GM19193 (cell line): ENCODE results near the gene TAB2.

ENCODE experiments used
- POLR2A ChIP-seq: IDR thresholded peaks from 4 replicates; pipeline ENCODE4 v1.6.1; 2011; ENCODE audit not compliant: insufficient read depth, insufficient read length; ENCODE audit errors: extremely low read depth

TAB2 gene

DNA sequence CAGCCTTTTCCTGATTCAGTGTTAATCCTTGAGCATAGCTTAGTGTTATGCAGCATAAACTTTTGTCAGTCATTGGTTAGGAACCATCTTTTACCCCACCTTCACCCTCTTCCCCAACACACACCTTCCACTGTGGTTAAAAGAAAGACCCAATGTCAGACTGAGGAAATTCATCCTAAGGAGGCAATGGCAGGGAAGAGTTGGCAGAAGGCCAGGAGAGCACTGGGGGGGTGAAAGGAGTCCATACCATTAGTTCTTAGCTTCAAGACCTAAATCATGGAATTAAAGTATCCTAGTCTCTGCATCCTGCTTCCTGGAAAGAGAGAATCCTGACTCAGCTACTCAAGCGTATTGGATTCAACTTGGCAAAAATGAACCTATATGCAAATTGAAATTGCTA, 16.9 kb upstream of the TAB2 start:
- no peak for TF ChIP-seq POLR2A

DNA sequence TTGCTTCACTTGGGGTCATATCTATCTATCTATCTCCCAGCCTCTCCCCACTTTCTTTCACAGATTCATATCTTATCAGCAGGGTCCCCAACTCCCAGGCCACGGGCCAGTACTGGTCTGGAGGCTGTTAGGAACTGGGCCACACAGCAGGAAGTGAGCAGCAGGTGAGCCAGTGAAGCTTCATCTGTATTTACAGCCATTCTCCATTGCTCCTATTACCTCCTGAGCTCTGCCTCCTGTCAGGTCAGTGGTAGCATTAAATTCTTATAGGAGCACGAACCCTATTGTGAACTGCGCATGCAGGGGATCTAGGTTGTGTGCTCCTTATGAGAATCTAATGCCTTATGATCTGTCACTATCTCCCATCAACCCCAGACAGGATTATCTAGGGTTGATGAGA, 14.8 kb upstream of the TAB2 start:
- no peak for TF ChIP-seq POLR2A

DNA sequence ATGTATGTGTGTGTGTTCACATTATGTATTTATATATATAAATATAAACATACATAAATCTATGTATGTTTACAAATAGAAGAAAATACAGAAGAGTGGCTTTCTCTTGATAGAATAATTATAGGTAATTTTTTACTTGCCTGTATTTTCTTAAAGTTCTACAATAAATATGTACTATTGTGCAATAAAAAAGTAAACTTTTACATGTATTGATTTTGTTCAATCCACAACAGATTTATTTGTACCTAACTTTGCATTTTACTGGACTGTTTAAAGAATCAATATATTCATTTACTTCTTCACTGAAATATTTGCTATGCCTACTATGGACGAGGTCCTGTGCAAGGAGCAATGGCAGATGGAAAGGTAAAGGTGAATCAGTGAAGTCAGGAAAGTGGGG, 14.0 kb upstream of the TAB2 start:
- no peak for TF ChIP-seq POLR2A

DNA sequence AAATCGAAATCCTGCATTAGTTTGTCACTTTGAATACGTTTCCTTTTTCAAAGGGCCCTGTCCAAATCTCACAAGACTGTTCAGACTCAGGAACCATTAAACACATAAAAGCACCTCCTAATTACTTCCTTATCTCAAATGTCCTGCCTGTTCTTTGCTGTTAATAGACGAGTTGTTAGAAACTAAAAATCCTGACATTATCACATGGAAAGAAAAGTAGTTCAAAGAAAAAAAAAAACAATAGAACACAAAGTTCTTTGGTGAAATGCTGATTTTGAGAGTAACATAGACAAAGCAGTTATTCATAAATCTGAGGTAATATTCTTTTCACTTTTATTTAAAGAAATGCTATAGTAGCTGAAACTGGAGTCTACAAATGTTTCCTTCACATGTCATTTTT, 12.1 kb upstream of the TAB2 start:
- TF ChIP-seq POLR2A, result no peak

DNA sequence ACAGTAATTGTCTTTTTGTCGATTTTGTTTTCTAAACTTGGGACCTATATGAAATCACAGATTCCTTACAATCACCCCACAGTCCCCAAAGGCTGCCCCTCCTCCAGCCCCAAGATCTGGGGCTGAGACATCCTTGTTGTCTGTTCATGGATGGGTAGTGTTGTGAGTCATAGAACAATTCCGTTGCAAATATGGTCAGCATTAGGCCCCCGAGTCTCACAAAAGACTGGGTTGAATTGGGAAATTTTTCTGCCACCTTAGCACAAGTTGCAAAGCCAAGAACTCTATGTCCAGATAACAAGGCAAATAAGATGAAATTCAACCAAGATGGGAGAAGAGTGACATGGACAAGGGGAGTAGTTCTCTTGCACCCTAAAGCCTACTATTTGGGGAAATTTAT, 10.5 kb upstream of the TAB2 start:
- TF ChIP-seq POLR2A, result no peak

DNA sequence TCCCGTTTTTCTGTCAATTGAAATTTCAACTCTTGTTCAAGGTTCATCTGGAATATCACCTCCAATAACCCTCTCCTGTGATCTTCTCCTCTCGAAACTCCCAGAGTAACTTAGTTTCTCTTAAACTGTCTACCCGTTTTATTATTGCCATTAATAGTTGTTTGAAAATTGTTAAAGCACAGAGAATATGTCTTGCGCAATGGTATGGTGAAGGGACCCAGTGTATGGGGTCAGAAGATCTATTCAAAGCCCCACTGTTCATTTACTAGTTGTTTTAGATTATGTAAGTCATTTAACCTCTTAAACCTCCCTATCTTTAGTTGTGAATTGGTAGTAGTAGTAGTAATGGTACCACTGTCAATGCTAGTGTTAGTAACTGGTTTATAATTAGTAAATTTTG, 6.2 kb upstream of the TAB2 start:
- no peak for TF ChIP-seq POLR2A

DNA sequence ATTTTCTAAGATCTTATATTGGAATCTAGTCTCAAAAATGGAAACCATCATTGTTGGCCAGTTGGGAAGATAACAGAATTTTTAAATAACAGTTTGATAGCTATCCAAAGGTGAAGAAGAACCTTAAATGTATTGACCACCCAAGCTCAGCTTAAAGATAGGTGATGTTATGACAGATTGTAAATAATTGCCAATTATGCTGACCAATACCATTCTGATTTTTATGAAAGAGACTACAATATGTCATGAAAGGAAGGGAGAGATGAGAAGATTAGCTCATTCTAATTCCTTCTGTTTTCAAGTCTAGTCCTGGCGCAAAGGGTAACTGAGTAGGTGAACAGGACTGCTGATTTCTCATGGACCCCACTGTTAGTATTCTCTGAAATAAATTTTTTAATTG, 5.7 kb upstream of the TAB2 start:
- no peak for TF ChIP-seq POLR2A

DNA sequence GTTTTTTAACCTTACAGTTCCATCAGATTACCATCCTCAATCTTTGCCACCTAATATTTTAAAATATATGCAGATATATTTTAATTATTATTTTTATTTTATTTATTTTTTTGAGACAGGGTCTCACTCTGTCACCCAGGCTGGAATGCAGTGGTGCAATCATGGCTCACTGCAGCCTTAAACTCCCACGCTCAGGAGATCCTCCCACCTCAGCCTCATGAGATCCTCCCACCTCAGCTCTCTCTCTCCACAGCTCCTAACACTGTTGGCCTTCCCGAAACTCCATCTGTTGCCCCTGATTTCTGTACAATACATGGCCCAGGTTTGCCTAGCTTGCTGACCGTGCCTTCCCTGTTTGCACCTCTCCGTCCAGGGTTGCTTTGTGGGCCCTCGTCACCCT, 4.4 kb upstream of the TAB2 start:
- TF ChIP-seq POLR2A, result no peak

DNA sequence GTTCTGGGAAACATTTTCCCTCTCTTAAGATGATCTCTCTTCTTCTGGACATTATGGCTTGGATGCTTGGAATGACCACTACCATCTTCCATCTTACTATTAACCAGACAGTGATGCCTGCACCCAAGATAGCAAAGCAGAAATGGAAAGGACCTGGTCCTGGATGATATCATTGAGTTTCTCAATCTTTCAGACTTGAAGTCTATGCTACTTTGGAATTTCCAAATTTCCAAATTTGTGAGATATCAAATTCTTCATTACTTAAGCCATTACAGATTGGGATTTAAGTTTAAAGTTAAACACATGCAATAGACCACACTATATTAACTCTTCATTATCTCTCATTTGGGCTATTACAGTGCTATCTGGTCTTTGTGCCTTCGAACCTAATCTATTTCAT, 3.7 kb upstream of the TAB2 start:
- TF ChIP-seq POLR2A, result no peak

DNA sequence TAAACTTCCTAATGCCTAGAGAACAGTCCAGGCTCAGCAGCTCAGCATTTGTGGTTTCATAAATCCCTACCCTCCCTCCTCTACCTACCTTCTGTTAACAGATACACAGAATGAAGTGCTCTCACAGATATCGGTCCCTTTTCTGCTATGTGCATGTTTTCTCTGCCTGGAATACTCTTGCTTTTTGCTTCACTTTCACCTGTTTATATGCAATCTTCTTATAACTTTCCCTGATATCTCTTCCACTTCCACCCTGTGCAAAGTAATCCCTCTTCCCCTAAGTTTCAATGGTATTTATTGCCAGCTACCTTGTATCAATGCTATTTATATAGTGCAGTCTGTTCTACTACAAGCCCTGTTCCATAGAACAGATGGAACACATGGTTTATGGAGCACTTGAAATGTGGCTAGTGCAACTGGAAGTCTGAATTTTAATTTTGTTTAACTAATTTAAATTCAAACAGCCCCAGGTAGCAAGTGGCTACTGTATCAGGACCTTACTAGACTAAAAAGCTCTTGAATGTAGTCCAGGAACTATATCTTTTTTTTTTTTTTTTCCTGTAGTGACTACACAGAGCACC, 3.1 kb upstream of the TAB2 start:
- TF ChIP-seq POLR2A, result no peak

DNA sequence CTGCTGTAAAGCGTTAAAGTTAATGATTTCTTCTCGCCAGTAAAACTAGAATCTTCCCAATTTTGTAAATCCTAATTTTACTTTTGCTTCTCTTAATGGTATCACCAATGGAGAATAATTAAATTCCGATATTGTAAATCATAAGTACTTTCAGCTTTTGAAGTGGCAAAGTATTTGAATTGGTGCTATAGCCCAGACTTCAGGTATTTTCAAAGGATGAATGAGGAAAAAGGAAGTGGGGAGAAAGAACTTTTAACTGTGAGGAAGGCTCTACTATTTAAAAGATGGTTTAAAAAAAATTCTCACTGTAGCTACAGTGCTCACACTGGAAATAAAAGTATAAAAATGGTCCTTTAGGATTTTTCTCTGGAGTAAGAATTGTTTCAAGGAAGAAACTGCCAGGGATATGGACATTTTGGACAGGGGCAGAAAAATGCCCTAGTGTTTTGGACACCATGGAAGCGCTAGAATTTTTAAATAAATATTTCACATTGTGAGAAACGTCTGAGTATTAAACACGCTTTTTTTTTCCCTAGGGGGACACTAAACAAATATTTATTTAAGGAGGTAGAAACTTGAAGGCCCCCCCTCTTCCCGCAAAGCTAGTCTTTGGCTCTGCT, 1.3 kb upstream of the TAB2 start:
- TF ChIP-seq POLR2A, result no peak

DNA sequence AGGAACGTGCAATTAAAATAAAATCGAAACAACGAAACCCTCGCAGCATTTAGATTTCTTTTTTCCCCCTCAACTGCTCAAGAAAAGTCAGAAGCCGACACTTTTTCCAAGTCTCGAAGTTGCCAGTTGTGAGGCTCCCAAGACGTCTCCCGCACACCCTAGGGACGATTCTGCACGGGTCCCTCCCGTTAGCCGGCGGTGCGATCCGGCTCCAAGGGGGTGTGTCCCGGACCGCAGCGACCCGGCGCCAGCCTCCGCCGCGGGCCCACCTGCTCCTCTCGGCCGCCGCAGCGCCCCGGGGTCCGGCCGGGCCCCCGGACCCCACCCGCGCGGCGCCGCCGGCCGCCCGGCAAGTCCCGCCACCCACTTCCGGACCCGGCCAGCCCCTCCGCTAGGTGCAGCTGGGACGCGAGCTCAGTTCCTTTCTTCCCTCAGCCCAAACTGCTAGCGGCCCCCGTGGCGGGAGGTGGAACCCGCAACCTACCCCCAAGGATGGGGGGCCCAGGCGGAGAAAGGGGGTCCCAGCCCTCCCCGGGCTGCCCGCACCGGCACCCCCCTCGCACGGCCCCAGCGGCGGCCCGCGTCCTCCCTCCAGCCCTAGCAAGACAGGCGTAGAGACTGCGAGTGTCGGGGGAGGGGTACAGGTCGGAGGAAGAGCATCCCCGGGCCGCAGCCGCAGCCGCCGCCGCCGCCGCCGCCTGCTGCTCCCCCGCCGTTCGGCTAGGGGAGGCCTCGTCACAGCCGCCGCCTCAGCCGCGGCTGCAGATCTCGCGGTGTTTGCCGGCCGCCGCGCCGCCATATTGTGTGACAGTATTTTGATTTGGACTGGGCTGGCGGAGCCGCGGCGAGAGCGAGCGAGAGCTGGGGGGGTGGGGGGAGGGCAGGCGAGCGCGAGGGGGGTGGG, 520 bp upstream of the TAB2 start:
- TF ChIP-seq POLR2A, result peak; percentile 70

DNA sequence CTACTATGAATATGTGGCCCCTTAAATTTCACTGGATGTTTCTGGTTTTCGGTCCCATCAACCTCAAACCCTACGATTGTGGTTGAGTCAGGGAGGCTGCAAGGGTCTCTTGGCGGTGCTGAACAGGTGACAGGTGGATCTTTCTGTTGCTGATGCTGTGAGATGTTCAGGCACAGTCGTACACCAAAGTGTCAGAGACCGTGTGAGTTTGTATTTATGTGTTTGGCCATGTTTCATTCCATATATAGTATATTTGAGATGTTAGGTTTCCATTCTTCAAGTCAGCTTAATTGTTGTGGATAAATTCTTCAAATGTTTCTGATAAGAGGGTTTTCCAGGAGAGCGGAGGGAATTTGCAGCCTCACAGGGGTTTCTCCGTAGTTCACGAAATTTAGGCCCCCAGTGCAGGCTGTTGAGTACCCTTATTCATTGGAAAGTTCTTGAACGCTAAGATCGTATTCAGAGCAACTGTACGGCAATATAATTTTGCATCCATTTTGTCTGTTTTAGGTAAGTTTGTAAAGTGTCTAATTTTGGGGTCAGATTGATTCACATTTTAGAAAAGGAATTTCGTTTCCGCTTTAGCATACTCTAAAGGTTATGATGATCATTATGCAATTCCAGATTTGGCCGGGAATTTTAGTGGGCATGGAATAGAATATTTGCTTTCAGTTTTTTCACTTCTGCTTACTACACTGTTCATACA, 1.2 kb downstream of the TAB2 start:
- peak; percentile 14 for TF ChIP-seq POLR2A

DNA sequence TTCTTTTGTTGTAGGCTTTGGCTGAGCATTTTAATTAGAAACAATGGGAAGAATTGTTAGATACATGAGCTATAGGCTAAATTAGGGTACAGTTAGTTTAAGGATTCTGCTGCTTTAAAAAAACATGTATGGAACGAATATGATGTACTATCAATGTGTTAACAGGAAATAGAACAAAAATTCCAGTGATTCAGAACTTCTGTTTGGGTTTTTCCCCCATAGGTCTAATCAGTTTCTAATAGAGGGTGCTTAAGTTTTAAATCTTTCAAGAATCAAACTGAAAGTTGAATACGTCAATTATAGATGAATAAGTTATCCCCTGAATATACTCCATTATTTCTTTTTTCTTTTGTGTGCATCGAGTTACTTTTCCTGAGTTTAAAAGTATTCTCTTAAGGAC, 1.9 kb downstream of the TAB2 start:
- no peak for TF ChIP-seq POLR2A

DNA sequence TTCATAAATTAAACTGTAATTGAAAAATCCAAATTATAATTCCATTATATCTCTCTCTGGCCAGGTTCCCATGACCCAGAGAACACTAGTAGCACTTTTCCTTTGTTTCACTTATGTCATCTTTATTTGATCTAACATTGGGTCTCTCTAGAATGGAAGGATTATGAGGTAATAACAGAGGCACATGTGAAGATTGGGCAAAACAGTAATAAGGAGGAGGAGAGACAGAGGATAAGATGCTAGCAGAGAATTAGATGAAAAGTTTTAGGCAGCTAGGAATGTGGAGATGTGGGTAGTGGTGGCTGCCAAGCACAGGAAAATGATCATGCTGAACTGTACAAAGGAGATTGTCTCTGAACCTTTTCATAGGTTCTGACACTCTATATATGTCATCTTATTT, 3.3 kb downstream of the TAB2 start:
- TF ChIP-seq POLR2A, result no peak
